OCI-LY3 (cell line): ENCODE measurements around the gene MTHFD2L.
"Not testable (repeated sequence)": the region's sequence is repeated elsewhere in the genome, so short reads cannot be mapped to it uniquely, and the experiment has no call there.

ENCODE experiments used
- H2AFZ ChIP-seq: fragments of 200-600, 300-600 bp; shearing (Covaris generic); 2 replicates; pipeline ENCODE4 v1.6.0; 2014; ENCODE audit warnings: antibody characterized with exemption, low read depth, low read length
- H3K27ac ChIP-seq: fragments of 200-600, 300-600 bp; sonication (generic); 2 replicates; pipeline ENCODE4 v1.5.1; 2014; ENCODE audit warnings: mild to moderate bottlenecking, low read length, moderate library complexity, mixed read lengths
- H3K27me3 ChIP-seq: fragments of 200-600, 300-600 bp; sonication (generic); 2 replicates; pipeline ENCODE4 v1.6.1; 2014; ENCODE audit warnings: low read depth, low read length, mixed read lengths
- H3K36me3 ChIP-seq: fragments of 200-600, 300-600 bp; sonication (generic); replicated peaks from 2 replicates; pipeline ENCODE3; 2014; ENCODE audit warnings: low read depth, low read length, mixed read lengths
- H3K4me1 ChIP-seq: fragments of 300-600, 200-600 bp; sonication (generic); 2 replicates; pipeline ENCODE4 v1.6.1; 2014; ENCODE audit warnings: low read length, mixed read lengths
- H3K4me2 ChIP-seq: fragments of 200-600, 300-600 bp; sonication (generic); 2 replicates; pipeline ENCODE4 v1.6.1; 2014; ENCODE audit warnings: low read length, mixed read lengths
- H3K4me3 ChIP-seq: fragments of 300-600, 200-600 bp; sonication (generic); 2 replicates; pipeline ENCODE4 v1.5.1; 2014; ENCODE audit warnings: antibody characterized with exemption, mild to moderate bottlenecking, low read length, moderate library complexity
- H3K79me2 ChIP-seq: fragments of 300-600, 200-600 bp; shearing (Covaris generic); 2 replicates; pipeline ENCODE4 v1.6.1; 2014; ENCODE audit warnings: mild to moderate bottlenecking, low read length, mixed read lengths
- H3K9ac ChIP-seq: fragments of 300-600, 200-600 bp; shearing (Covaris generic); 2 replicates; pipeline ENCODE4 v1.6.0; 2014; ENCODE audit warnings: mild to moderate bottlenecking, low read length, moderate library complexity
- H3K9me3 ChIP-seq: fragments of 200-600, 300-600 bp; shearing (Covaris generic); 2 replicates; pipeline ENCODE4 v1.6.1; 2014; ENCODE audit warnings: low read length, mixed read lengths; ENCODE audit not compliant: insufficient read depth
- H4K20me1 ChIP-seq: fragments of 200-600, 300-600 bp; sonication (generic); 2 replicates; pipeline ENCODE4 v1.6.1; 2016; ENCODE audit warnings: low read length, mixed read lengths; ENCODE audit not compliant: insufficient read depth
- CTCF ChIP-seq: fragments of 200-600, 300-600 bp; sonication (generic); IDR thresholded peaks from 2 replicates; pipeline ENCODE4 v1.5.1; 2014; ENCODE audit warnings: antibody characterized with exemption, low read length, low read depth
- EZH2phosphoT487 ChIP-seq: fragments of 200-600 bp; shearing (Covaris generic); IDR thresholded peaks from 2 replicates; pipeline ENCODE4 v1.6.1; 2018; ENCODE audit warnings: antibody characterized with exemption, mixed run types, low read depth

The MTHFD2L gene

GRCh38 chr4:74206088-74206825 is 48.3 kb downstream of the MTHFD2L start:
- Histone ChIP-seq H3K79me2 (no peaks in the 10 kb centered on the region), H3K9me3 (no peaks in the 10 kb centered on the region), H3K27me3 (no peaks in the 10 kb centered on the region), H3K4me3 (peak overlapping the region; percentile 54), H3K4me2 (peak overlapping the region; percentile 86), H3K9ac (peak overlapping the region; percentile 72), H3K4me1 (peaks cover 33% of the 10 kb centered on the region), H4K20me1 (no peaks in the 10 kb centered on the region), H2AFZ (peak overlapping the region; percentile 75), H3K27ac (peak overlapping the region; percentile 96), H3K36me3 (no peaks in the 10 kb centered on the region)
- TF ChIP-seq EZH2phosphoT487 = no peak
- TF ChIP-seq CTCF = no peak

GRCh38 chr4:74214457-74215159 is 56.7 kb downstream of the MTHFD2L start:
- not testable (repeated sequence) for H2AFZ ChIP-seq, H3K36me3 ChIP-seq, H4K20me1 ChIP-seq

GRCh38 chr4:74215236-74215635 is 57.3 kb downstream of the MTHFD2L start:
- H3K36me3 ChIP-seq, H4K20me1 ChIP-seq, H3K79me2 ChIP-seq, H3K27me3 ChIP-seq, H2AFZ ChIP-seq, H3K9ac ChIP-seq, H3K9me3 ChIP-seq, H3K4me2 ChIP-seq, H3K27ac ChIP-seq, H3K4me3 ChIP-seq: not testable (repeated sequence)
- peaks cover 14% of the 10 kb centered on the region for H3K4me1 ChIP-seq

More at GRCh38 chr4:74214457-74215159, 56.7 kb downstream of the MTHFD2L start:
- peaks cover 14% of the 10 kb centered on the region for H3K4me1 ChIP-seq
- not testable (repeated sequence) for H3K4me2 ChIP-seq, H3K4me3 ChIP-seq, H3K9me3 ChIP-seq, H3K79me2 ChIP-seq, H3K27me3 ChIP-seq, H3K27ac ChIP-seq, H3K9ac ChIP-seq

- TF ChIP-seq CTCF (no peak), EZH2phosphoT487 (no peak)
- Histone ChIP-seq H4K20me1 (no peaks in the 10 kb centered on the region), H3K4me3 (no peak overlapping the region), H3K9ac (no peak overlapping the region), H3K4me1 (peaks cover 4% of the 10 kb centered on the region), H3K36me3 (no peaks in the 10 kb centered on the region), H3K27me3 (no peaks in the 10 kb centered on the region), H3K79me2 (no peaks in the 10 kb centered on the region), H3K4me2 (no peak overlapping the region), H3K9me3 (no peaks in the 10 kb centered on the region), H2AFZ (no peak overlapping the region), H3K27ac (no peak overlapping the region)
Observed at GRCh38 chr4:74217365-74217764, 59.4 kb downstream of the MTHFD2L start.

- H4K20me1 ChIP-seq = no peaks in the 10 kb centered on the region
- H3K36me3 ChIP-seq = no peaks in the 10 kb centered on the region
- H3K27me3 ChIP-seq = no peaks in the 10 kb centered on the region
- no peaks in the 10 kb centered on the region for H3K9me3 ChIP-seq
- no peak overlapping the region for H3K4me3 ChIP-seq
- H3K4me1 ChIP-seq = peaks cover 4% of the 10 kb centered on the region
- no peak for TF ChIP-seq CTCF
- no peak for TF ChIP-seq EZH2phosphoT487
- no peaks in the 10 kb centered on the region for H3K79me2 ChIP-seq
- no peak overlapping the region for H3K27ac ChIP-seq
- no peak overlapping the region for H2AFZ ChIP-seq
- H3K4me2 ChIP-seq = no peak overlapping the region
- H3K9ac ChIP-seq = no peak overlapping the region
Observed at GRCh38 chr4:74218201-74218600, 60.3 kb downstream of the MTHFD2L start.
